Neutrophil (primary cell): ENCODE results near the gene ANP32E.

ENCODE experiments used
- H3K27ac ChIP-seq: fragments of 200-600 bp; sonication (generic); 2 replicates; pipeline ENCODE4 v1.5.1; 2016; ENCODE audit warnings: mild to moderate bottlenecking, moderate library complexity
- H3K27me3 ChIP-seq: fragments of 200-600 bp; sonication (generic); 2 replicates; pipeline ENCODE4 v1.6.0; 2016; ENCODE audit warnings: mild to moderate bottlenecking
- H3K36me3 ChIP-seq: fragments of 200-600 bp; sonication (generic); 2 replicates; pipeline ENCODE4 v1.5.1; 2017
- H3K4me1 ChIP-seq, 2 experiments: fragments of 200-600 bp in 1 of 2; sonication (generic) in 1 of 2; 1 replicate in 1 of 2; 2 replicates in 1 of 2; pipeline versions ENCODE4 v1.5.1 to v1.6.1; 2013 to 2016; ENCODE audit warnings: low read depth in 1 of 2, low read length in 1 of 2, mild to moderate bottlenecking in 1 of 2, moderate library complexity in 1 of 2; ENCODE audit not compliant: control insufficient read depth in 1 of 2, insufficient read depth in 1 of 2
- H3K4me3 ChIP-seq, 2 experiments: fragments of 200-600 bp in 1 of 2; sonication (generic) in 1 of 2; 1 replicate in 1 of 2; 2 replicates in 1 of 2; pipeline ENCODE4 v1.5.1; 2013 to 2016; ENCODE audit warnings: low read depth in 1 of 2, low read length in 1 of 2, mild to moderate bottlenecking in 1 of 2, moderate library complexity in 1 of 2
- H3K9me3 ChIP-seq: fragments of 200-600 bp; sonication (generic); 2 replicates; pipeline ENCODE4 v1.5.1; 2016
- TF ChIP-seq, protein P1 (sequence below): fragments of 200-600 bp; sonication (generic); IDR thresholded peaks from 2 replicates; pipeline ENCODE4 v1.5.1; 2016; ENCODE audit warnings: antibody characterized with exemption

ANP32E gene

DNA sequence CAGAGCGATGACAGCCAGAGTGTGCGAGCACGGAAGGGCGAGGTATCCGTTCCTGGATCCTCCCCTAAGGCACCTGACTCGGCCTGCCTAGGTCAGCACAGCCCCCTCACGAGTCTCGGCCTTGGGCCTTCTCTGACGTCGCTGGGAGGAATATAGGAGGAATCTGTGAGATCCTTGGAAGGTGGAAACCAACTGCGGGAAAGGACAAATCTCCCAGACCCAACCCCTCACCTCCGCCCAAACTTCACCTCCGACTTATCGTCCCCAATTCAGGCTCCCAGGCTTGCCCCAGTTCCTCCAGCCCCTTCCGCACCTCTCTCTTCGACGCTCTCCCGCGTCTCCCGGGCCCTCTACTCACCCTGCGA, 32.4 kb upstream of the ANP32E start:
- Histone ChIP-seq H3K27me3 (no peaks in the 10 kb centered on the region), H3K36me3 (peaks cover 37% of the 10 kb centered on the region), H3K9me3 (no peaks in the 10 kb centered on the region), H3K4me3 (peak overlapping the region; percentile 85 to 95), H3K27ac (peak overlapping the region; percentile 92), H3K4me1 (peaks cover 31 to 37% of the 10 kb centered on the region in 2 experiments)
- TF ChIP-seq, protein P1, sequence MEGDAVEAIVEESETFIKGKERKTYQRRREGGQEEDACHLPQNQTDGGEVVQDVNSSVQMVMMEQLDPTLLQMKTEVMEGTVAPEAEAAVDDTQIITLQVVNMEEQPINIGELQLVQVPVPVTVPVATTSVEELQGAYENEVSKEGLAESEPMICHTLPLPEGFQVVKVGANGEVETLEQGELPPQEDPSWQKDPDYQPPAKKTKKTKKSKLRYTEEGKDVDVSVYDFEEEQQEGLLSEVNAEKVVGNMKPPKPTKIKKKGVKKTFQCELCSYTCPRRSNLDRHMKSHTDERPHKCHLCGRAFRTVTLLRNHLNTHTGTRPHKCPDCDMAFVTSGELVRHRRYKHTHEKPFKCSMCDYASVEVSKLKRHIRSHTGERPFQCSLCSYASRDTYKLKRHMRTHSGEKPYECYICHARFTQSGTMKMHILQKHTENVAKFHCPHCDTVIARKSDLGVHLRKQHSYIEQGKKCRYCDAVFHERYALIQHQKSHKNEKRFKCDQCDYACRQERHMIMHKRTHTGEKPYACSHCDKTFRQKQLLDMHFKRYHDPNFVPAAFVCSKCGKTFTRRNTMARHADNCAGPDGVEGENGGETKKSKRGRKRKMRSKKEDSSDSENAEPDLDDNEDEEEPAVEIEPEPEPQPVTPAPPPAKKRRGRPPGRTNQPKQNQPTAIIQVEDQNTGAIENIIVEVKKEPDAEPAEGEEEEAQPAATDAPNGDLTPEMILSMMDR: no peak

DNA sequence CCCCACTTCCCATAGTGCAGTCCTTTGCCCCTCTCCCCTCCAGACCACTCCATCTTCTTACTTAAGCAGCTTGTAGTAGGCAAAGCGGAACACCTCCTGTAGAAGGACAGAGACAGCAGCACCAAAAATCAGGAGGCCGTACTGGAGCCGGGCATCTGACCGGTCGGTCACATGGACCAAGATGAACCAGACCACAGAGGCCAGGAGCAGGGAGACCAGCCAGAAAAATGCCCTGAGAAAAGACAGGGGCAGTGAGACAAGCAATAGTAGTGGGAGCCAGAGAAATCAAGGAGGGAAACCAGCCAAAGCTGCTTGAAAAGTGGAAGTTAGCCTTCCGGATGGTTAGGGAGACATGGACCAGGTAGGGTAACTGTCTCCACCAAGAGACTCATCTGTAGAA, 32.0 kb upstream of the ANP32E start:
- peak overlapping the region; percentile 92 for H3K27ac ChIP-seq
- TF ChIP-seq, protein P1: no peak
- no peaks in the 10 kb centered on the region for H3K9me3 ChIP-seq
- H3K27me3 ChIP-seq: no peaks in the 10 kb centered on the region
- peaks cover 37% of the 10 kb centered on the region for H3K36me3 ChIP-seq
- H3K4me3 ChIP-seq: peak overlapping the region; percentile 85 to 95
- peaks cover 31 to 37% of the 10 kb centered on the region in 2 experiments for H3K4me1 ChIP-seq

GRCh38 chr1:150263549-150263948, 27.6 kb upstream of the ANP32E start:
- no peaks in the 10 kb centered on the region for H3K9me3 ChIP-seq
- H3K4me1 ChIP-seq: peaks cover 22 to 28% of the 10 kb centered on the region in 2 experiments
- TF ChIP-seq, protein P1: no peak
- H3K27ac ChIP-seq: no peak overlapping the region
- H3K36me3 ChIP-seq: peaks cover 37% of the 10 kb centered on the region
- no peak overlapping the region for H3K4me3 ChIP-seq
- peaks cover 20% of the 10 kb centered on the region for H3K27me3 ChIP-seq

- peaks cover 37% of the 10 kb centered on the region for H3K36me3 ChIP-seq
- TF ChIP-seq, protein P1: no peak
- no peak overlapping the region for H3K27ac ChIP-seq
- peaks cover 22 to 23% of the 10 kb centered on the region in 2 experiments for H3K4me1 ChIP-seq
- H3K4me3 ChIP-seq: no peak overlapping the region
- peaks cover 29% of the 10 kb centered on the region for H3K27me3 ChIP-seq
- H3K9me3 ChIP-seq: no peaks in the 10 kb centered on the region
Measured at GRCh38 chr1:150262388-150263320, 26.7 kb upstream of the ANP32E start.

DNA sequence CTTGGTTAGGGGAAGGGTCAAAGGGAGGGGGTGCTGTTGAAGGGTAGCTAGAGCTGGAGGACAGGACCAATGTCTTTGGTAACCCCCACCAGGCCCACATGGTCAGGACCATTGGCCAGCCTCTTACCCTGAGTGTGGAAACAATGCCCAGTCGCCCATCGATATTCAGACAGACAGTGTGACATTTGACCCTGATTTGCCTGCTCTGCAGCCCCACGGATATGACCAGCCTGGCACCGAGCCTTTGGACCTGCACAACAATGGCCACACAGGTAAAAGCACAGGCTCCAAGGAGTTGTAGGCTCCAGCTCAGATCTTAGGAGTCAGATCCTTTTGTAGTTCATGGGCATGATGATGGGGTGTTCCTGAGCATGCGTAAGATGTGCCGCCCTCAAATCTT, 25.5 kb upstream of the ANP32E start:
- TF ChIP-seq, protein P1: no peak
- Histone ChIP-seq H3K27me3 (peaks cover 33% of the 10 kb centered on the region), H3K4me1 (peaks cover 27 to 28% of the 10 kb centered on the region in 2 experiments)

More for the DNA sequence above, 25.5 kb upstream of the ANP32E start:
- no peaks in the 10 kb centered on the region for H3K9me3 ChIP-seq
- H3K4me3 ChIP-seq: no peak overlapping the region
- H3K36me3 ChIP-seq: peaks cover 24% of the 10 kb centered on the region
- no peak overlapping the region for H3K27ac ChIP-seq
